HepG2 (cell line): Measurements from ENCODE around the gene KCNJ14. TPM values are rescaled to one million over a fixed set of nuclear protein-coding genes. Genes with fewer than 3 reads are reported as not detected.

Source experiments
- ATAC-seq: fragments of 200-7000 bp; cut with Tn5 transposase; 3 replicates; pipeline ENCODE4 v1.9.1; 2020; ENCODE audit warnings: mild to moderate bottlenecking, moderate library complexity
- BruUV-seq: library from RNA; stranded (reverse); fragments of 400-500 nt; replicated peaks from 2 replicates; lab custom pipeline; 2021; lab: Mats Ljungman, UMichigan
- CTCF ChIA-PET: fragments of 300-600 bp; formaldehyde crosslinking; extraction: SDS; loops from one replicate; lab custom pipeline; 2021; ENCODE audit warnings: low total read pairs, inconsistent platforms, low intra/inter-chr PET ratio; lab: Yijun Ruan, JAX
- POLR2A ChIA-PET: fragments of 350-600 bp; sonication (Branson Sonifier 250); formaldehyde crosslinking; loops from one replicate; lab custom pipeline; 2020; ENCODE audit warnings: antibody characterized with exemption, inconsistent platforms; lab: Yijun Ruan, JAX
- DNase-seq: peaks from one replicate; pipeline ENCODE4 v3.0.0-alpha.2; 2015; ENCODE audit warnings: low spot score
- FAIRE-seq: peaks from 3 replicates; lab custom pipeline; 2011; peaks lifted over from hg19 to GRCh38; lab: Jason Lieb, UNC
- H2AFZ ChIP-seq: one replicate; pipeline ENCODE4 v1.6.1; 2011; ENCODE audit warnings: low read length, inconsistent platforms
- H3K27ac ChIP-seq: fragments of 300-600 bp; 3 replicates; pipeline ENCODE4 v1.8.0; 2011; ENCODE audit warnings: mixed run types, mild to moderate bottlenecking, mixed read lengths, low read length, inconsistent platforms; ENCODE audit not compliant: insufficient read depth; ENCODE audit errors: extremely low read length
- H3K27me3 ChIP-seq, 2 experiments: fragments of 200-600 bp in 1 of 2; 2 replicates in 1 of 2; 3 replicates in 1 of 2; pipeline versions ENCODE4 v1.6.0 to v1.8.0; 2011; ENCODE audit warnings: low read length in 2 of 2, mild to moderate bottlenecking in 2 of 2, moderate library complexity in 2 of 2, inconsistent platforms in 1 of 2; ENCODE audit not compliant: insufficient read depth in 2 of 2, control insufficient read depth in 1 of 2
- H3K36me3 ChIP-seq, 2 experiments: fragments of 200-600 bp in 1 of 2; replicated peaks in 1 of 2; 2 replicates in 1 of 2; 3 replicates in 1 of 2; pipeline versions ENCODE4 v1.5.1 to v1.8.0; 2011; ENCODE audit warnings: low read length in 2 of 2, inconsistent platforms in 1 of 2; ENCODE audit not compliant: insufficient read depth in 2 of 2, control insufficient read depth in 1 of 2
- H3K4me1 ChIP-seq: 2 replicates; pipeline ENCODE4 v1.5.1; 2012; ENCODE audit warnings: low read length, inconsistent platforms; ENCODE audit not compliant: insufficient read depth
- H3K4me2 ChIP-seq: 2 replicates; pipeline ENCODE4 v1.6.0; 2011; ENCODE audit warnings: low read depth, low read length, inconsistent platforms
- H3K4me3 ChIP-seq, 3 experiments: fragments of 200-600 bp in 1 of 3; sonication (generic), shearing (Covaris generic) in 1 of 3; replicated peaks in 1 of 3; 2 replicates each; pipeline ENCODE4 v1.5.1; 2011 to 2016; ENCODE audit warnings: low read length in 3 of 3, inconsistent platforms in 2 of 3, low read depth in 2 of 3, mild to moderate bottlenecking in 2 of 3, control low read depth in 1 of 3, mixed read lengths in 1 of 3; ENCODE audit not compliant: insufficient read depth in 1 of 3
- H3K79me2 ChIP-seq: one replicate; pipeline ENCODE4 v1.6.1; 2011; ENCODE audit warnings: low read length, inconsistent platforms; ENCODE audit not compliant: insufficient read depth
- H3K9ac ChIP-seq: 2 replicates; pipeline ENCODE4 v1.6.0; 2011; ENCODE audit warnings: mild to moderate bottlenecking, low read depth, low read length, inconsistent platforms; ENCODE audit not compliant: insufficient read depth
- H3K9me3 ChIP-seq: 2 replicates; pipeline ENCODE4 v1.5.1; 2012; ENCODE audit warnings: mild to moderate bottlenecking, low read length
- H4K20me1 ChIP-seq: 2 replicates; pipeline ENCODE4 v1.6.0; 2011; ENCODE audit warnings: inconsistent platforms, mild to moderate bottlenecking, low read length, moderate library complexity; ENCODE audit not compliant: insufficient read depth
- CHD4 ChIP-seq: fragments of 200-600 bp; sonication (generic); IDR thresholded peaks from 2 replicates; pipeline ENCODE4 v1.7.0; 2017; ENCODE audit warnings: mild to moderate bottlenecking, low read length, borderline replicate concordance
- GATA4 ChIP-seq: sonication (generic); IDR thresholded peaks from 2 replicates; pipeline ENCODE4 v1.6.1; 2016; ENCODE audit warnings: antibody characterized with exemption, low read depth, borderline replicate concordance
- GTF3A ChIP-seq: sonication (generic); formaldehyde crosslinking; conservative IDR thresholded peaks from 2 replicates; pipeline ENCODE4 v1.4.0; 2020; ENCODE audit warnings: mild to moderate bottlenecking, missing genetic modification reagents
- HDAC6 ChIP-seq: fragments of 200-600 bp; sonication (generic); IDR thresholded peaks from 2 replicates; pipeline ENCODE4 v1.7.0; 2017; ENCODE audit warnings: mild to moderate bottlenecking, antibody characterized with exemption, low read length, low read depth
- MEF2D ChIP-seq: sonication (generic); formaldehyde crosslinking; IDR thresholded peaks from 2 replicates; pipeline ENCODE4 v1.5.1; 2020; ENCODE audit warnings: mild to moderate bottlenecking, missing genetic modification reagents
- NCOA5 ChIP-seq: sonication (generic); formaldehyde crosslinking; IDR thresholded peaks from 2 replicates; pipeline ENCODE4 v1.4.0; 2020; ENCODE audit warnings: missing genetic modification reagents
- REL ChIP-seq: sonication (generic); formaldehyde crosslinking; conservative IDR thresholded peaks from 2 replicates; pipeline ENCODE4 v1.8.0; 2022; ENCODE audit warnings: mild to moderate bottlenecking, missing genetic modification reagents, moderate library complexity
- TARDBP ChIP-seq: sonication (generic); formaldehyde crosslinking; IDR thresholded peaks from 2 replicates; pipeline ENCODE4 v1.8.0; 2022; ENCODE audit warnings: mild to moderate bottlenecking, missing genetic modification reagents
- TGIF2 ChIP-seq: IDR thresholded peaks from 2 replicates; pipeline ENCODE4 v1.6.1; 2016; ENCODE audit warnings: control low read depth, missing compliant biosample characterization
- ZNF234 ChIP-seq: sonication (generic); formaldehyde crosslinking; conservative IDR thresholded peaks from 2 replicates; pipeline ENCODE4 v1.5.1; 2020; ENCODE audit warnings: mild to moderate bottlenecking, missing genetic modification reagents
- ZNF3 ChIP-seq: IDR thresholded peaks from 2 replicates; pipeline ENCODE4 v1.7.0; 2017; ENCODE audit warnings: inconsistent platforms
- WGBS: methylation state at CpG from one replicate; pipeline ENCODE4 v1.1.6; 2017; ENCODE audit warnings: low lambda C conversion rate; 5-methylcytosine and 5-hydroxymethylcytosine counted together
- in situ Hi-C: cut with HindIII; loops from 2 replicates; pipeline ENCODE4 v1.10.0; 2017; ENCODE audit warnings: low pct_unique_long_range_greater_than_20kb; ENCODE audit not compliant: extremely low pct_ligation_motif_present
- intact Hi-C: fragments of 100-400 bp; cut with micrococcal nuclease; formaldehyde crosslinking; loops from one replicate; pipeline ENCODE4 v1.10.0; 2022; ENCODE audit not compliant: unreplicated experiment
- polyA plus RNA-seq, 8 experiments: library from polyadenylated mRNA; depleted of rRNA in 3 of 8; stranded (reverse) in 7 of 8; unstranded in 1 of 8; fragments of >200 nt; fragmentation: Illumina TruSeq in 4 of 8; extraction: Trizol in 4 of 8; gene quantifications; 2 replicates each; pipeline versions ENCODE4 v1.2.1 to v1.2.3, GENCODE V29; 2011 to 2016; ENCODE audit warnings: low read depth in 4 of 8, missing spikeins in 1 of 8, mixed read lengths in 1 of 8; ENCODE audit not compliant: insufficient read depth in 1 of 8
- total RNA-seq, 5 experiments: library from RNA; depleted of rRNA; stranded (reverse); fragments of >200 nt; fragmentation: Illumina TruSeq; extraction: Trizol; gene quantifications; 2 replicates each; pipeline ENCODE4 v1.2.3, GENCODE V29; 2016; ENCODE audit warnings: low read depth in 1 of 5
- TF ChIP-seq, protein P1 (sequence below): sonication (generic); formaldehyde crosslinking; conservative IDR thresholded peaks from 2 replicates; pipeline ENCODE4 v1.8.0; 2022; ENCODE audit warnings: missing genetic modification reagents

KCNJ14 gene
- total and polyA plus RNA-seq, 2 of the 13 experiments (the other 11 are each of a cell fraction or from before 2014, with no cell fraction given) = 0.20 to 0.51 TPM

DNA sequence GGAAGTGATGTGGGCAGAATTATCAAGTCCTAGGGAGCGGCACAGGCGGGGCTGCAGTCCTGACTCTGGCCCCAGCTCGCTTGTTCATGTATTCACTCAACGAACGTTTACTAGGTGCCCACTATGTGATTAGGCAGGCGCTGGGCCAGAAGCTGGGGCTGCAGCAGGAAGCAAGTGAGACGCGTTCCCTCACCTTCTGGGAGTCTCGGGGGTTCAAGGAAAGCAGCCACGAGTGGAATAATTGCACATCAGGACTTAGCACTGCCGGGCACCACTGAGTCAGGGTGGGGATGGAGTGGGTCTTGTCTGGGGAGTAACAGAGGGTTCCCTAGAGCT is 58.7 kb downstream of the KCNJ14 start:
- Histone ChIP-seq H3K9ac (no peak overlapping the region), H3K4me2 (peak overlapping the region; percentile 84)
- FAIRE-seq (no peak), ATAC-seq (no peak)
- TF ChIP-seq ZNF234 (CRISPR knock-in tag) (0 out of 2 replicates have a peak, but pooled peaks have one; percentile 14), MEF2D (CRISPR knock-in tag) (no peak), CHD4 (no peak), HDAC6 (no peak), NCOA5 (CRISPR knock-in tag) (no peak), TGIF2 (CRISPR knock-in tag) (no peak), ZNF3 (CRISPR knock-in tag) (peak; percentile 89), TARDBP (CRISPR knock-in tag) (no peak), REL (CRISPR knock-in tag) (no peak), GTF3A (CRISPR knock-in tag) (no peak), GATA4 (no peak)
- TF ChIP-seq, protein P1, sequence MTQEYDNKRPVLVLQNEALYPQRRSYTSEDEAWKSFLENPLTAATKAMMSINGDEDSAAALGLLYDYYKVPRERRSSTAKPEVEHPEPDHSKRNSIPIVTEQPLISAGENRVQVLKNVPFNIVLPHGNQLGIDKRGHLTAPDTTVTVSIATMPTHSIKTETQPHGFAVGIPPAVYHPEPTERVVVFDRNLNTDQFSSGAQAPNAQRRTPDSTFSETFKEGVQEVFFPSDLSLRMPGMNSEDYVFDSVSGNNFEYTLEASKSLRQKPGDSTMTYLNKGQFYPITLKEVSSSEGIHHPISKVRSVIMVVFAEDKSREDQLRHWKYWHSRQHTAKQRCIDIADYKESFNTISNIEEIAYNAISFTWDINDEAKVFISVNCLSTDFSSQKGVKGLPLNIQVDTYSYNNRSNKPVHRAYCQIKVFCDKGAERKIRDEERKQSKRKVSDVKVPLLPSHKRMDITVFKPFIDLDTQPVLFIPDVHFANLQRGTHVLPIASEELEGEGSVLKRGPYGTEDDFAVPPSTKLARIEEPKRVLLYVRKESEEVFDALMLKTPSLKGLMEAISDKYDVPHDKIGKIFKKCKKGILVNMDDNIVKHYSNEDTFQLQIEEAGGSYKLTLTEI = no peak
- TF ChIP-seq, all 625 proteins: peak for 2
- in situ Hi-C loops (no loop called here), intact Hi-C loops (no loop called here)
- Histone ChIP-seq H3K4me3 (peak overlapping the region in 1 of 3 experiments; percentile 84; a peak in 1 of 6 replicates), H3K4me1 (peaks cover 30% of the 10 kb centered on the region), H3K79me2 (no peaks in the 10 kb centered on the region), H2AFZ (no peak overlapping the region), H3K27ac (no peak overlapping the region), H4K20me1 (no peaks in the 10 kb centered on the region), H3K9me3 (no peaks in the 10 kb centered on the region), H3K36me3 (no peaks in the 10 kb centered on the region), H3K27me3 (peaks cover 6 to 25% of the 10 kb centered on the region in 2 experiments; a peak in 4 of 5 replicates)
- DNase-seq = no peak
- ChIA-PET POLR2A (interaction anchor here (0.9 to 1.0 kb wide), 2 partner anchors 12 to 44 kb away, joined by 3 to 4 read pairs; no protein-coding TSS in a partner anchor), CTCF (no interaction called here)
- 21% methylated on average over 6 of the region's 11 CpGs for WGBS
- no TSS peak for BruUV-seq
